ENCODE data around the gene PPP1R26.

PPP1R26 gene

DNA sequence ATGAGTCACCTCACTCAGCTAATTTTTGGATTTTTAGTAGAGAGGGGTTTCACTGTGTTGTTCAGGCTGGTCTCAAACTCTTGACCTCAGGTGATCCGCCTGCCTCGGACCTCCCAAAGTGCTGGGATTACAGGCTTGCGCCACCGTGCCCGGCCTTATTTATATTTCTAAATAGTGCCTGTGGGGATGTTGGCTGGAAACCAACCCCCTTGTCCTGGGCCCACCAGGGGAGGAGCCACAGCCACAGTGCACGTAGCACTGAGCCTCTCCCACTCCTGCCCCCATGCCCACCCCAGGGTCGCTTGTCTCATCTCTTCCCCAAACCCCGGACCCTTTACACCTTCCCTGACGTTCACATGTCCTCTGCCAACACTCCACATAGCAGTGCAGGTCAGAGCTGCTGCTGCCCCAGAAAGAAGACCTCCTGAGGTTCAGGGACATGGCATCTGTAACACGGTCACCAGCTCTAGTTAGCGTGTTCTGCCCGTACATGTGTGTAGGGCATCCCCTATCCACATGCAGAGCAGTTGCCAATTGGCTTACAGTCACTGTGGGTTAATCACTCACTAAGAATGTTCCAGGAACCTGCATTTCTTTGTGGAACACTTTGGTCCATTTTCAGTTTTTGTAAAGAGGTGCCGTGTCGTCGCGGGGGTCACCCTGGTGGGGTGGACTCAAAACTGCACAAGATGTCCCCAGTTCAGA lies 10.7 kb downstream of the PPP1R26 start:
- no peak for DNase-seq

DNA sequence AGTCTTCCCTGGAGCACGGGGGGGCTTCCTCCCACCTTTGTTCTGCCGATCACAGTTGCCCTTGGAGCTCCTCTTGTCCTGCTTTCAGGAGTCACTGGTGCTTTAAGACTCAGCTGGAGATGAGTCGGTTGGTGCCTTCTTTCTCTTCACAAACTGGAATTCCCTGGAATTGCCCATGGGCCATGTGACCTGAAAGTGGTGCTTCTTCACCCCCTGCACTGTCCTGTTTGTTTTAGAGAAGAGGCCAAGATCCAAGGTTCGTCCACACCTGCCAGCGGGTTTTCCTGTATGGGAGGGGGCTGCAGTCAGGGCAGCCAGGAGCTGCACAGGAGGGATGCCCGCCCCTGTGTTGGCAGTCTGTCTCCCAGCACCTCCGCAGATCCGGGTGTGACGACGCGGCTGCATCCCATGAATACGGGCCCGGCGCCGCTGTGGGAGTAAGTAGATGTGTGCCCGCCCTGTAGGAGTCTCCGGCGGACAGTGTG lies 11.4 kb downstream of the PPP1R26 start:
- DNase-seq = no peak

DNA sequence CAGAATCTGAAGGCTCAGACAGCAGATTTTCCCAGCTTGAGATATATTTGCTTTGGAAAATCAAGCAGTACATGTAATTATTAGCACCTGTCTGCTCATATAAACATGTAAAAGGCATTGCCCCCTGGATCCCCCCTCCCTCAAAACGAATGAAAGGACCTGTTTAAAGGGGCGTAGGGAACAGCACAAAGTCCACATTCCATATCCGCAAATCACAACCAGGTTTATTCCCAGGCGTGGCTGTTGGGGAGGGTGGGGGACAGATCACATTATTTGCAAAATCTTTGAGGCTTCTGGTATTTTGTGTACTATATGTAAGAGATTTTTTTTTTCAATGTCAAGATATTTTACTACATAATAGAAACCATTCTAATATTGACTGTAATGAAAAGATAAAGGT lies 12.2 kb downstream of the PPP1R26 start:
- DNase-seq = no peak

DNA sequence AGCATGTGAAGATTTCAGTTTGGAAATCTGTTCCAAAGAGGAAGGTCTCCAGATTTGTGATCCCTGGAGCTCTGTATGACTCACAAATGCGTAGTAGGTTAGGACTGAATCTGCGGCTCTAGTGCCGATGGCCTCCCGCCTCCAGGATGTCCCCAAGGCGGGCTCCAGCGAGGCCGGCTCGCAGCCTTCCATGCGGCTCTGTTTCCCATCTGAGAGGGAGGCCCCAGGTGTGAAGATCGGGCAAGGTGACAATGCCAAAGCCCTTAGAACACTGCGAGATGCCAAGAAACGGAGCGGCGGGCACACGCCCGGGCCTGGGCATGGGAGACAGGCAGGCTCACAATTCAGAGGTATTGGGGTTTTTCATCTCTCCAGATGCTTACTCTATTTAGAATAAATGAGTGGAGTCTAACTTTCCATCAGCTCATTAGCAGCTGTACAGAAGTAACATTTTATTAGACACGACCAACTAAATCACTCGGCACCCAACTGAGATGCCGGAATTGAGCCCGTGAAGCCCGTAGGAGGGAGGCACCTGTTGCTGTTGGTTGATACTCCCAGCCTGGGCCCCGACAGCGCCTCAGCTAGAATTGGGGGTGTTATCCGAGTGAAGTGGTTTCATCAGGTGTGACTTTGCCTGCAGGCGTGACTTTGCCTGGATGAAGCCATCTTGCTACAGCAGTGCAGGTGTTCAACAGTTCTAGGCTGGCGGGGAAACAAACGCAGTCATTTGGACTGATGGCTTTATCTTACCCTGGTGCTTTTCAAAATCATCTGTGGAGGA lies 13.5 kb downstream of the PPP1R26 start:
- no peak for DNase-seq

GRCh38 chr9:135494791-135495559 lies 15.4 kb downstream of the PPP1R26 start:
- no peak for DNase-seq

- DNase-seq = no peak
Measured at GRCh38 chr9:135498381-135499126, 19.0 kb downstream of the PPP1R26 start.

DNA sequence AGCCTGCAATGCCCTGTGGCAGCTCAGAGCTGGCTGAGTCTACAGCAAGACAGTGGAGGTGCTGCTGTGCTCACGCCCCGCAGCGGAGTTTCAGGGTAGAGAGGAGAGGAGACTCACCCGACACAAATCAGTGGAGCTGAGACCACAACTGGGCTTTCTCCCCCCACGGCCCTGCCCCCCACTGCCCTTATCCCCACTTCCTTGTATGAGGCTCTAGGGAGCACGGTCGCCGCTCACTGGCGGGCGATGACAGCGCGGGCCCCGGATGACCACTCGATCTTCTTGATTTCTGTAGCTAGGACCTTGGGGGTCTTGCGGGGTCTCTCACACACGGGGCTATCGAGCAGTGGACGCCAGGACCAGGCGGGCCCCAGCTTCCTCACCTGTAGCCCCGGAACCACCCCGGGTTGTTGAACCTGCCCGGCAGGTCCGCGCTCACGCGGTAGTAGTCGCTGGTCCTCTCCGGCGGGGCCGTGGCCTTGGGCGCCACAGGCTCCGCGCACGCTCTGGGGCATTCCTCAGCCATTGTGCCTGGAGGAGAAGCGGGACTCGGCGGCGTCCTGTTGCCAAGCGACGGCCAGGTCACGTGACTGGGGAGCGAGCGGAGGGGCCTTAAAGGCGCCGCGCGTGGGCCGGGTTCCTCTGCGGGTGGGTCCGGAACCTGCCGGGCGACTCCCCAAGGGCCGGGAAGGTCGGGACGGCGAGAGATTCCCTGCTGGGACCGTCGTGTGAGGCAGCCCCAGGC lies 19.9 kb downstream of the PPP1R26 start:
- peak; percentile 88 for DNase-seq

GRCh38 chr9:135500071-135500524 lies 20.5 kb downstream of the PPP1R26 start:
- DNase-seq = no peak

DNA sequence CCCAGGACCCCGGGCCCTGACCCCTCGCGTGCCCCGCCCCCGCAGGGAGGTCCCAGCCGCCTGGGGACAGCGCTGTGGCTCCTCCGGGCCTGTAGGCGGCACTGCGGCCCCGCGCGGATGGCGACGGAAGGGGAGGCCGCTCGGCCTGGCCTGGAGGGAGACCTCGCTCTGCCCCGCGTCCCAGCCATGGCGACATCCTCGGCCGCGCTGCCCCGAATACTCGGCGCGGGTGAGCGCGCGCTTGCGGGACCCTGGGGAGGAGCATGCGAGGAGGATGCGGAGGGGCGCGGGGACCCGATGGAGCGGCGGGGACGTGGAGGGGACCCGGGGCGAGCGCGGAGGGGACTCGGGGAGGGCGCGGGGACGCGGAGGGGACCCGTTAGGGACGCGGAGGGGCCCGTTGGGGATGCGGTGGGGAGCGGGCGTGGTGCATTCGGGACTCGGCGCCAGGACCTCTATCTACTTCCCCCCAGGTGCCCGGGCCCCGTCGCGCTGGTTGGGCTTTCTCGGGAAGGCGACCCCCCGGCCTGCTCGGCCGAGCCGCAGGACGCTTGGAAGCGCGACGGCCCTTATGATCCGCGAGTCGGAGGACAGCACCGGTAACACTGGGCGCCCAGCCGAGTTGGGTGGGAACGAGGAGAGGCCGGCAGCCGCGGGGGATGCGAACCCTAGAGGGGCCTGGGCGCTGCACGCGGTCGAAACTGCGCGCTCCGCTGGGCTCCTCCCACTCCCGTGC lies 21.1 kb downstream of the PPP1R26 start, which contains the start of gene MRPS2:
MRPS2 (plus strand) TSS at position 158 of the 736 bp plus-strand sequence; CDS start at position 187, 29 bp downstream.
- DNase-seq = peak; percentile 82

DNA sequence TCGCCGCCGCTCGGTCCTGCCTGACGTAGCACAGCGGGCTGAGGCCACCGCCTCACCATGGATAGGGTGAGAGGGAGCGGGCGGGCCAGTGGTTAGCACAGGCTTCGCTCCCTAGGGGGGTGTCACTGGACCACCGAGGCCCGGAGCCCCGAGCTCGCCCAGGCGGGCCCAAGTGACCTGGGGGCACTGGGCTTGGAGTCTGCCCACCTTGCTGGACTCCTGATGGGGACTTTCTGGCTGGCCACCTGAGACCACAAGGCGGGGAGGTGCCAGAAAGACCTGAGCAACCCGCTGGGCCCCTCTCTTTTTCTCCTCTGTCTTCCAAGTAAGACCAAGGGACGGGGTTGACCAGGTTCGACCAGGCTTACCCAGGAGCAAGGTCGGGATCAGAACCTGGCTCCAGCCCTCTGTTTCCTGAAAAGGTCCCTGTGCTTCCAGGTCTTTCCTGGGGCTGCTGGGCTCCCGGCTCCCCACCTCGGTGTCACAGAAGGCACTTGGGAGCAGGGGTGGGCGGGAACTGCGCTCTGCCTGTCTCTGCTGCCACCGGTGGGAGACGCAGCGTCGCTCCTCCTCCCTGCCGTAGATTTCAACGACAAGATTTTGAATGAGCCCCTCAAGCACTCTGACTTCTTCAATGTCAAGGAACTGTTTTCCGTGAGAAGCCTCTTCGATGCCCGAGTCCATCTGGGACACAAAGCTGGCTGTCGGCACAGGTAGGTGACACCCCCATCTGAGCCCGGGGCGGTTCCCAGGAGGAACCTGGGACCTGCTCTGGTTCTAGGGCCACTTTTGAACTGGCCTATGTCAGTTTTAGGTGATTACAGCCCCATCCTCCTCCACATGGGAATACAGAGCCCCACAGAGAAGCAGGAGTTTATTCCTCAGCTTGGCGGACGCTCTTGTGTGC lies 21.9 kb downstream of the PPP1R26 start:
- DNase-seq = no peak

DNA sequence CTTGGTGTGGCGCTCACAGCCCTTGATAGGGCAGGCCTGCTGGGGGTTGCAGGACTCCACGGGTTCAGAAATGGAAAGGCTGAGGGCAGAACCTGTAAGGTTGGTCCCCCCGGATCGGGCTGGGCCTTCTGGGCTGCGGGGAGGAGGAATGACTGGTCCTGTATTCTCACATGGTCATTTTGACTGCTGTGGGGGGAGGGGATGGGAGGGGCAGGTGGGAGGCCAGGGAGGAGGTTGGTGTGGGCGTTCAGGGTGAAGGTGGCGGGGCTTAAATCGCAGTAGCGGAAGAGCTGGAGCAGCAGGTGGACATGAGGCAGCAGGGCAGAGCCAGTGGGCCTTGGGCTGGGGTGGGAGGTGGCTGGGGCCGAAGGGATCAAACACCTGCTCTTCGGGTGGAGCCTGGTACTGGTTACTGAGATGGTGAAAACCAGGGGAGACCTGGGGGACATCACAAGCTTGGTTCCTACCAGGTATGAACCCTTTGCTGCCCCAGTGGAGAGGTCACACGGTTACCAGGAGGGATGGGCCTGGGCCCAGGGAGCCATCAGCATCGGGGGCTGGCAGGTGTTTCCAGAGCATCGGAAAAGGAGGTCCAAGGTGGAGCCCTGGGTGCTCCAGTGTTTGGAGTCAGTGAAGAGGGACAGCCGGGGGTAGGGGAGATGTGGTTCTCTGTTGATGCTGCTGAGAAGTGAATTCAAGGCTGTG lies 22.7 kb downstream of the PPP1R26 start:
- DNase-seq = no peak

DNA sequence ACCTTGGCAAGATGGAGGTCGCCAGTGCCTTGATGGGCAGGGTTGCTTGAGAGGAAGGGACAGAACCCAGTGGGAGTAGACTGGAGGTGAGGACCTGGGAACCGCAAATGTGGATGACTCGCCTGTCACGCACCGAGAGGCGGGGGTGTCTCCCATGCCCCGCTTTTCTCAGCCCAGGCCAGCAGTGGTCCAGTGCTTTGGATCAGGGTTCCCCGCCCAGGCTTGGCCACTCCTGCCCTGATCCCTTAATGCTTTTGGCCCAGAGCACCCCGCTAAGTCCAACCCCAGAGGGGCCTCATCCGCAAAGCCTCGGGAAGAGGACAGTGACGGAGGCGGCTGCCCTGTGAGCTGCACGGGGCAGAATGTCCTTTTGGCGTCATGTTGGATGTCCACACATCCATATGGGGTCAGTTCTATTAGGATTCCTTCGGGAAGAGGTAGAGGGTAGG lies 23.3 kb downstream of the PPP1R26 start:
- no peak for DNase-seq

GRCh38 chr9:135503371-135504261 lies 24.0 kb downstream of the PPP1R26 start:
- DNase-seq = no peak

DNA sequence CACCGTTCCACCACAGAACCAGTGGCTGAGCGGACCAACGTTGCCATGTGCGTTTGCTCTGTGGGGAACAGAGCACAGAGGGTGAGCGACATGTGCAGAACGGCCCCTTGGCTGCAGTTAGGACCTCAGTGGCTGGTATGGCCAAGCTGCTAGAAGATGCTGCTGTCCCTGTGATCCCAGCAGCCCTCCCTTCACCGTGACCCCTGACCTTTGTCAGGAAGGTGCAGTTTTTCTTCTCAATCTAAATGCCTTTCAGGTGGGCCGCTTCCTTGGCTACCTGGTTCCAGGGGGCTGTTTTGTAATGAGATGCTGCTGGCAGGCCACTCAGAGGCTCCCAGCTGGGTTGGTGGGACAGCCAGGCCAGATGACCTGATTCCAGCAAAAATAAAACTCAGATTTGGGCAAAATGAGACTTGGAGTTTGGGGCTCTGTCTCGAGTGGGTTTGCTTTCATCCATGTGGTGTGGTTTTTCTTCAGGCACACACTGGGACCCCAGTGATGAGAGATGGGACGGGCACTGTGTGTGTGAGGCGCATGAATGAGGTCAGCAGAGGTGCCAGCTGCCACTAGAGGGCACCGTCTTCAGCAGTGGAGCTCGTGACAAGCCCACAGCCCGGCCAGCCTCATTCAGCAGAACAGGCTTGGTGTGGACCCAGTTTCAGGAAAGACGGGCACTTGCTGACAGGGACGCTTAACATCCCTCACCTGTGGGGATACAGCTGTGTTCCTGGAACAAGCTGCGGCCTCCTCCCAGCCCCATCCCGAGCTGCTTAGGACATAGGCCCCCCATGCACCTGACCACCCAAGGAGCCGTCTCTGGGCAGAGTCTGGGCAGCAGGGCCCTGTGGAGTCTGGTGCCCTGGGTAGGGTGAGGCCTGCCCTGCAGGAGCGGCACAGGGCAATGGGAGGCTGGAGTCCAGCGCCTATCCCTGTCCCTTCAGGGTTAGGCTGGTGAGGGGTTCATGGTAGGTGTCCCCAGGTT lies 25.0 kb downstream of the PPP1R26 start:
- DNase-seq = peak; percentile 52

DNA sequence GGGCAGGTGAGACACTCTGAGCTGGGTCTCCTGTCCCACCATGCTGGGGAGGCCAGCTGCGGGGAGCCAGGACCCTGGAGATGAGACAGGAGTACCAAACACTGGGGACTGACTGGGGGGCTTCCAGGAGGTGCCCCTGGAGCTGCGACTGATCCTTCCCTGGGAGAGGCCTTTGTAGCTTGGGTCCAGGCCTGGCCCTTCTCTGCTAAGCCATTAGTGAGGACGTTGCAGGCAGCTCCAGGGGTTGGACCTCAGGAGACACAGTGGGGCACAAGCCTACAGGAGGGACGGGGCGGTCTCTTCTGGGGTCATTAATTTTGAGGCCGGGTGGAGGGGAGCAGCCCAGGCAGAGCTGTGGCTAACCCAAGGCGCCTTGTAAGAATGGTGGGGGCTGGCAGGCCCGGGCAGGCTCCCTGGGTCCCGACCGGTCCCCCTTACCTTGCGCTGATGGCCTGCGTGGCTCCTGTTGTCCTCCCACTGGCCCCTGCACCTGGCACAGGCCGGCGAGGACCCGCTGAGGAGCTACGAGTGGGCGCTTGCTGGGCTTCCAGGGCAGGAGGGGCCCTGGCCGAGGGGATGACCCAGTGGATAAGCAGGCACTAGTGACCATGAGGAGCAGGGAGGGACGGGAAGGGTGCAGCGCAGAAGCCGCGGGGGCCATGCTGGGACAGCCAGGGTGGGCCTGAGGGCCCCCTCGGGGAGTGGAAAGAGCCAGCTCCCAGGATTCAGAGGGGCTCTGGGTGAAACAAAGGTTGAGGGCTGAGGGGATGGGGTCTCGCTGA lies 26.0 kb downstream of the PPP1R26 start:
- DNase-seq = no peak

Data from stimulated activated naive CD4-positive, alpha-beta T cell treated with Interleukin-2 at 50 U/mL for 16 hours (primary cell).